ENCODE measurements around the gene RHBG.

- TF ChIP-seq EGR1 (IDR thresholded peaks at IDR 0.05) (no peak), EP300 (IDR thresholded peaks at IDR 0.05; ENCODE audit: borderline replicate concordance) (no peak), REST (IDR thresholded peaks at IDR 0.05; ENCODE audit: low read depth) (no peak), USF1 (IDR thresholded peaks at IDR 0.05) (no peak), CREB1 (IDR thresholded peaks at IDR 0.05; ENCODE audit: low read depth) (no peak), YY1 (IDR thresholded peaks at IDR 0.05; ENCODE audit: low read depth) (no peak), RAD21 (IDR thresholded peaks at IDR 0.05; ENCODE audit: low read depth) (no peak), TEAD4 (IDR thresholded peaks at IDR 0.05) (no peak), FOXM1 (IDR thresholded peaks at IDR 0.05; ENCODE audit: borderline replicate concordance, low read depth) (no peak)
Measured at GRCh38 chr1:156432669-156433018, 63.6 kb downstream of the RHBG start.

Measured in Ishikawa (cell line).